HUES6 (cell line): Measurements from ENCODE around the gene MAT2B.

Experiments used
- H3K27ac ChIP-seq: 2 replicates; pipeline ENCODE4 v1.7.0; 2013; ENCODE audit warnings: low read depth, mild to moderate bottlenecking, low read length, inconsistent platforms
- H3K27me3 ChIP-seq: 2 replicates; pipeline ENCODE4 v1.6.1; 2013; ENCODE audit warnings: low read length; ENCODE audit not compliant: control insufficient read depth, insufficient read depth
- H3K36me3 ChIP-seq: 2 replicates; pipeline ENCODE4 v1.6.1; 2013; ENCODE audit warnings: low read length; ENCODE audit not compliant: control insufficient read depth, insufficient read depth
- H3K4me1 ChIP-seq: 2 replicates; pipeline ENCODE4 v1.6.1; 2013; ENCODE audit warnings: low read length; ENCODE audit not compliant: control insufficient read depth, insufficient read depth
- H3K4me3 ChIP-seq: 2 replicates; pipeline ENCODE4 v1.5.1; 2013; ENCODE audit warnings: low read depth, low read length
- H3K9ac ChIP-seq: one replicate; pipeline ENCODE4 v1.6.1; 2013; ENCODE audit warnings: mild to moderate bottlenecking, low read length
- H3K9me3 ChIP-seq: 2 replicates; pipeline ENCODE4 v1.6.1; 2013; ENCODE audit warnings: low read depth, low read length; ENCODE audit not compliant: control insufficient read depth, insufficient read depth

Gene MAT2B

GRCh38 chr5:163552536-163552935 is 47.1 kb downstream of the MAT2B start:
- H3K9me3 ChIP-seq, result peaks cover 5% of the 10 kb centered on the region; the same call in 1 of the 2 replicates

GRCh38 chr5:163561339-163561738 is 55.9 kb downstream of the MAT2B start:
- Histone ChIP-seq H3K9me3 (peaks cover 5% of the 10 kb centered on the region; the same call in 1 of the 2 replicates), H3K4me1 (peaks cover 20% of the 10 kb centered on the region), H3K4me3 (no peak overlapping the region), H3K27me3 (peaks cover 19% of the 10 kb centered on the region), H3K27ac (no peak overlapping the region), H3K36me3 (no peaks in the 10 kb centered on the region), H3K9ac (no peak overlapping the region)

More at GRCh38 chr5:163552536-163552935, 47.1 kb downstream of the MAT2B start:
- Histone ChIP-seq H3K27me3 (no peaks in the 10 kb centered on the region), H3K4me3 (no peak overlapping the region), H3K4me1 (no peaks in the 10 kb centered on the region), H3K27ac (no peak overlapping the region), H3K36me3 (no peaks in the 10 kb centered on the region), H3K9ac (no peak overlapping the region)

- Histone ChIP-seq H3K36me3 (no peaks in the 10 kb centered on the region), H3K4me1 (peaks cover 26% of the 10 kb centered on the region), H3K4me3 (no peak overlapping the region), H3K9me3 (no peaks in the 10 kb centered on the region), H3K9ac (no peak overlapping the region), H3K27ac (no peak overlapping the region), H3K27me3 (peaks cover 26% of the 10 kb centered on the region)
Observed at GRCh38 chr5:163562071-163562470, 56.7 kb downstream of the MAT2B start.

- Histone ChIP-seq H3K9me3 (no peaks in the 10 kb centered on the region), H3K4me1 (peaks cover 34% of the 10 kb centered on the region), H3K9ac (no peak overlapping the region), H3K36me3 (no peaks in the 10 kb centered on the region), H3K27ac (no peak overlapping the region), H3K4me3 (no peak overlapping the region), H3K27me3 (peaks cover 36% of the 10 kb centered on the region)
Observed at GRCh38 chr5:163563112-163563511, 57.7 kb downstream of the MAT2B start.

- Histone ChIP-seq H3K4me3 (no peak overlapping the region), H3K4me1 (peaks cover 34% of the 10 kb centered on the region), H3K36me3 (no peaks in the 10 kb centered on the region), H3K27me3 (peaks cover 41% of the 10 kb centered on the region), H3K27ac (no peak overlapping the region), H3K9ac (no peak overlapping the region), H3K9me3 (no peaks in the 10 kb centered on the region)
Observed at GRCh38 chr5:163563880-163564279, 58.5 kb downstream of the MAT2B start.

GRCh38 chr5:163564321-163564938 is 59.0 kb downstream of the MAT2B start:
- no peaks in the 10 kb centered on the region for H3K9me3 ChIP-seq
- no peak overlapping the region for H3K27ac ChIP-seq
- H3K36me3 ChIP-seq, result no peaks in the 10 kb centered on the region
- no peak overlapping the region for H3K4me3 ChIP-seq
- peaks cover 34% of the 10 kb centered on the region for H3K4me1 ChIP-seq
- no peak overlapping the region for H3K9ac ChIP-seq
- peaks cover 41% of the 10 kb centered on the region for H3K27me3 ChIP-seq

GRCh38 chr5:163565492-163565891 is 60.1 kb downstream of the MAT2B start:
- Histone ChIP-seq H3K9me3 (no peaks in the 10 kb centered on the region), H3K36me3 (no peaks in the 10 kb centered on the region), H3K27me3 (peaks cover 41% of the 10 kb centered on the region), H3K4me1 (peaks cover 34% of the 10 kb centered on the region), H3K9ac (no peak overlapping the region), H3K4me3 (peak overlapping the region; percentile 69), H3K27ac (no peak overlapping the region)

GRCh38 chr5:163565931-163566608 is 60.7 kb downstream of the MAT2B start:
- peaks cover 34% of the 10 kb centered on the region for H3K4me1 ChIP-seq

GRCh38 chr5:163566678-163567077 is 61.3 kb downstream of the MAT2B start:
- Histone ChIP-seq H3K36me3 (no peaks in the 10 kb centered on the region), H3K4me3 (peak overlapping the region; percentile 69), H3K27me3 (peaks cover 41% of the 10 kb centered on the region), H3K9ac (no peak overlapping the region), H3K4me1 (peaks cover 34% of the 10 kb centered on the region), H3K9me3 (no peaks in the 10 kb centered on the region), H3K27ac (no peak overlapping the region)

More at GRCh38 chr5:163565931-163566608, 60.7 kb downstream of the MAT2B start:
- peak overlapping the region; percentile 69 for H3K4me3 ChIP-seq
- peaks cover 41% of the 10 kb centered on the region for H3K27me3 ChIP-seq
- H3K36me3 ChIP-seq, result no peaks in the 10 kb centered on the region
- H3K9ac ChIP-seq, result no peak overlapping the region
- no peaks in the 10 kb centered on the region for H3K9me3 ChIP-seq
- H3K27ac ChIP-seq, result no peak overlapping the region

GRCh38 chr5:163567811-163568210 is 62.4 kb downstream of the MAT2B start:
- H3K27ac ChIP-seq, result no peak overlapping the region
- H3K27me3 ChIP-seq, result peaks cover 41% of the 10 kb centered on the region
- no peak overlapping the region for H3K9ac ChIP-seq
- no peaks in the 10 kb centered on the region for H3K9me3 ChIP-seq
- no peak overlapping the region for H3K4me3 ChIP-seq
- peaks cover 34% of the 10 kb centered on the region for H3K4me1 ChIP-seq
- H3K36me3 ChIP-seq, result no peaks in the 10 kb centered on the region
